Adrenal gland (tissue), 12 donors: ENCODE measurements around the gene SENP8. TPM values are rescaled to one million over a fixed set of nuclear protein-coding genes. Genes with fewer than 3 reads are reported as not detected.
"Not testable (repeated sequence)": the region's sequence is repeated elsewhere in the genome, so short reads cannot be mapped to it uniquely, and the experiment has no call there.

Experiments used
- DNase-seq, 7 donors: peaks; one replicate each; pipeline ENCODE4 v3.0.0-alpha.2; 2019 to 2020
- H3K27ac ChIP-seq, 5 donors: fragments of 200-600 bp; sonication (generic) in 4 of 5; 1 replicate in 3 of 5; 2 replicates in 2 of 5; pipeline versions ENCODE4 v1.5.1 to v1.8.0; 2016 to 2020; ENCODE audit warnings: mild to moderate bottlenecking in 1 of 5
- H3K27me3 ChIP-seq: fragments of 200-600 bp; 2 replicates; pipeline ENCODE4 v1.8.0; 2021
- H3K36me3 ChIP-seq, 2 donors: fragments of 200-600 bp; replicated peaks in 1 of 2; 1 replicate in 1 of 2; 2 replicates in 1 of 2; pipeline versions ENCODE4 v1.5.1 to v1.8.0; 2018 to 2022
- H3K4me1 ChIP-seq, 2 donors: fragments of 200-600 bp; replicated peaks in 1 of 2; 1 replicate in 1 of 2; 2 replicates in 1 of 2; pipeline versions ENCODE4 v1.5.1 to v1.8.0; 2018 to 2021
- H3K4me3 ChIP-seq, 4 donors: fragments of 200-600 bp; sonication (generic) in 3 of 4; one replicate each; pipeline ENCODE4 v1.5.1; 2016 to 2018
- H3K9me3 ChIP-seq, 3 donors: fragments of 200-600 bp; sonication (generic) in 1 of 3; replicated peaks in 1 of 3; 1 replicate in 2 of 3; 2 replicates in 1 of 3; pipeline versions ENCODE4 v1.5.1 to v1.8.0; 2016 to 2021
- CTCF ChIP-seq, 6 experiments: fragments of 450-650 bp in 4 of 6; fragments of 200-600 bp in 2 of 6; sonication (generic) in 1 of 6; IDR thresholded peaks; 1 replicate in 5 of 6; 2 replicates in 1 of 6; pipeline versions ENCODE4 v1.5.1 to v1.8.0; 2016 to 2021; ENCODE audit warnings: antibody characterized with exemption in 6 of 6, mild to moderate bottlenecking in 2 of 6, moderate library complexity in 1 of 6
- POLR2A ChIP-seq, 2 donors: fragments of 450-650 bp; IDR thresholded peaks; one replicate each; pipeline ENCODE4 v1.6.1; 2017; ENCODE audit warnings: antibody characterized with exemption in 2 of 2, mild to moderate bottlenecking in 2 of 2, moderate library complexity in 1 of 2
- WGBS, 4 donors: extraction: QIAGEN DNeasy Blood & Tissue Kit in 2 of 4; methylation state at CpG; one replicate each; pipeline versions ENCODE4 v1.1.5 to v1.1.7; 2013 to 2017; 5-methylcytosine and 5-hydroxymethylcytosine counted together
- intact Hi-C, 2 donors: fragments of 100-400 bp; cut with DNase I; formaldehyde crosslinking; loops; one replicate each; pipeline versions ENCODE4 v1.14.1 to v1.15.0; 2022 to 2023
- polyA plus RNA-seq, 3 donors: library from polyadenylated mRNA; stranded (reverse); fragments of 200-250 nt in 2 of 3; fragments of 350-450 nt in 1 of 3; fragmentation: Illumina TruSeq in 1 of 3; extraction: RNeasy Lipid Tissue Mini Kit (QIAGEN cat#74804) in 1 of 3; gene quantifications; one replicate each; pipeline ENCODE4 v1.2.3, GENCODE V29; 2013 to 2014
- total RNA-seq, 9 donors: library from RNA; depleted of rRNA in 4 of 9; stranded (reverse); fragments of >200 nt in 4 of 9; fragments of 120-200 nt in 1 of 9; fragmentation: NEBNext Ultra II Directional in 1 of 9; extraction: Animal tissue kit (Norgen Biotek cat#: 25700) in 1 of 9; gene quantifications; one replicate each; pipeline versions ENCODE4 v1.1.0 to v1.2.4, GENCODE V29; 2013 to 2023
- donor health status: healthy with polysubstance abuse.
- donor health status: Bipolar disorder and iron deficiency.
- donor health status: DM: yes; HTN: yes; CAD: no.
- donor health status: DM: no; HTN: no; CAD: no.
- donor health status: DM: no; HTN: no; CAD: no.
- donor health status: DM: yes; HTN: yes; CAD: no.

Gene SENP8
- total and polyA plus RNA-seq, 12 donors, result 0.94 to 6.0 (median 3.5) TPM

- no peak for DNase-seq
- 95 to 98% (median 96%) methylated on average over 1 of the region's 1 CpG for WGBS, 4 donors
- Histone ChIP-seq H3K27me3 (no peaks in the 10 kb centered on the region), H3K36me3 (no peaks in the 10 kb centered on the region), H3K9me3 (no peaks in the 10 kb centered on the region), H3K27ac (no peak overlapping the region), H3K4me1 (no peaks in the 10 kb centered on the region), H3K4me3 (no peak overlapping the region)
- no peak for TF ChIP-seq CTCF (IDR thresholded peaks at IDR 0.05)
- no peak for TF ChIP-seq POLR2A (IDR thresholded peaks at IDR 0.05)
- intact Hi-C loops, result no loop called here
These were observed 21.4 kb upstream of the SENP8 start for GRCh38 chr15:72096796-72097195.

GRCh38 chr15:72098040-72098439 is 20.2 kb upstream of the SENP8 start:
- Histone ChIP-seq H3K27ac (no peak overlapping the region), H3K9me3 (no peaks in the 10 kb centered on the region), H3K4me1 (no peaks in the 10 kb centered on the region), H3K27me3 (no peaks in the 10 kb centered on the region), H3K36me3 (no peaks in the 10 kb centered on the region), H3K4me3 (no peak overlapping the region)
- no peak for TF ChIP-seq CTCF (IDR thresholded peaks at IDR 0.05)
- TF ChIP-seq POLR2A (IDR thresholded peaks at IDR 0.05), result no peak
- intact Hi-C loops, result no loop called here
- no peak for DNase-seq

GRCh38 chr15:72099155-72099554 is 19.0 kb upstream of the SENP8 start:
- H3K4me3 ChIP-seq, result no peak overlapping the region
- H3K27me3 ChIP-seq, result no peaks in the 10 kb centered on the region
- H3K9me3 ChIP-seq, result no peaks in the 10 kb centered on the region
- intact Hi-C loops, result no loop called here
- 93 to 97% (median 95%) methylated on average over 4 of the region's 4 CpGs for WGBS, 4 donors
- TF ChIP-seq POLR2A (IDR thresholded peaks at IDR 0.05), result no peak
- no peak for TF ChIP-seq CTCF (IDR thresholded peaks at IDR 0.05)
- no peak overlapping the region for H3K27ac ChIP-seq
- no peaks in the 10 kb centered on the region for H3K4me1 ChIP-seq
- no peak for DNase-seq
- no peaks in the 10 kb centered on the region for H3K36me3 ChIP-seq

- intact Hi-C loops, H3K27me3 ChIP-seq, H3K4me3 ChIP-seq, H3K27ac ChIP-seq, H3K4me1 ChIP-seq, H3K36me3 ChIP-seq, H3K9me3 ChIP-seq, DNase-seq: not testable (repeated sequence)
- 94 to 97% (median 94%) methylated on average over 9 to 22 of the region's 33 CpGs; no CpG with 5 or more reads in 1 of the 4 donors for WGBS, 4 donors
These were observed 17.7 kb upstream of the SENP8 start for GRCh38 chr15:72100551-72100950.

- 97 to 100% (median 98%) methylated on average over 3 of the region's 3 CpGs for WGBS, 4 donors
- Histone ChIP-seq H3K4me1 (peaks cover 0 to 20% of the 10 kb centered on the region in 2 donors), H3K4me3 (no peak overlapping the region), H3K9me3 (no peaks in the 10 kb centered on the region), H3K27me3 (no peaks in the 10 kb centered on the region), H3K36me3 (no peaks in the 10 kb centered on the region), H3K27ac (no peak overlapping the region)
- no peak for DNase-seq
- intact Hi-C loops, result no loop called here
- no peak for TF ChIP-seq POLR2A (IDR thresholded peaks at IDR 0.05)
- no peak for TF ChIP-seq CTCF (IDR thresholded peaks at IDR 0.05)
These were observed 13.1 kb upstream of the SENP8 start for GRCh38 chr15:72105111-72105510.
